Frontal cortex (tissue), 4 donors: ENCODE measurements around the gene PML. TPM values are rescaled to one million over a fixed set of nuclear protein-coding genes. Genes with fewer than 3 reads are reported as not detected.
A peak's percentile ranks its signal among the peaks of the same experiment; 100 is the strongest.
"Not testable (repeated sequence)": the region's sequence is repeated elsewhere in the genome, so short reads cannot be mapped to it uniquely, and the experiment has no call there.

Source experiments
- DNase-seq, 2 donors: peaks; one replicate each; pipeline ENCODE4 v3.0.0; 2012; ENCODE audit warnings: low spot score in 2 of 2
- FAIRE-seq: peaks from 2 replicates; lab custom pipeline; 2012; peaks lifted over from hg19 to GRCh38; lab: Jason Lieb, UNC
- total RNA-seq: library from RNA; depleted of rRNA; stranded (reverse); fragments of >200 nt; gene quantifications from one replicate; pipeline ENCODE4 v1.2.3, GENCODE V29; 2014
- donor health status: control.
- donor health status: control.
- donor health status: control.

Gene PML
- total RNA-seq, 1 donor from 2014 or later, result 3.7 TPM

- no peak for DNase-seq
- FAIRE-seq, result no peak
Observed at GRCh38 chr15:74050127-74050526, 55.6 kb downstream of the PML start.

DNA sequence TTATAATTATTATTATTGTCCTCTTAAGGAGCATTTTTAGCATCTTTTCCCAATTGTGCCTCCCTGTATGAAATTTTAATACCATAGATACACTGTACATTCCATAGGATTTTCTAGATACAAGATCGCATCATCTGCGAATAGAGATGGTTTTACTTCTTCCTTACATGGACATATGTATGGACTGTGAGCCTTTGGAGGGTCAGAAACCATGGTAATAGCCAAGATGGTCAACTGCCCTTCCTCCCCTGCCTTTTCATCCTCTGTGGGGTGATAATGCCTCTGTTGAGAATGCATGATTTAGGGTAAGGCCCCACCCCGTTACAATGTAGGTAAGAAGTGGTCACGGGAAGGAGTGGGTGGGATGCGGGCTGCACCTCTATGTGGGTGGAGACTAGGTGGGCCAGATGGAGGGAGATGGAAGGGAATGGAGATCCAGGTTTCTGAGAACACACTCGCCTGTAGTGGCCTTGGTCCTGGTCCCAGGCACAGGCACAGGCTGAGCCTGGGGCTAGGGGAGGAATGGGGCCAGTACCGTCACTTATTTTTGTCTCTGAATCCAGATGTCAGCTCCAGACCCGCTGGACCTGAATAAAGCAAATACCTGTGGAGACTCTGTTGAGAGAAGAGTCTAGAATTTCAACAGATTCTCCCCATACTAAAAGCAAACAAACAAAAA is 56.2 kb downstream of the PML start:
- DNase-seq (no peak), FAIRE-seq (no peak)

- not testable (repeated sequence) for DNase-seq, FAIRE-seq
Observed at GRCh38 chr15:74052271-74053260, 58.0 kb downstream of the PML start.

- no peak for FAIRE-seq
Observed at GRCh38 chr15:74053517-74053916, 59.0 kb downstream of the PML start.

DNA sequence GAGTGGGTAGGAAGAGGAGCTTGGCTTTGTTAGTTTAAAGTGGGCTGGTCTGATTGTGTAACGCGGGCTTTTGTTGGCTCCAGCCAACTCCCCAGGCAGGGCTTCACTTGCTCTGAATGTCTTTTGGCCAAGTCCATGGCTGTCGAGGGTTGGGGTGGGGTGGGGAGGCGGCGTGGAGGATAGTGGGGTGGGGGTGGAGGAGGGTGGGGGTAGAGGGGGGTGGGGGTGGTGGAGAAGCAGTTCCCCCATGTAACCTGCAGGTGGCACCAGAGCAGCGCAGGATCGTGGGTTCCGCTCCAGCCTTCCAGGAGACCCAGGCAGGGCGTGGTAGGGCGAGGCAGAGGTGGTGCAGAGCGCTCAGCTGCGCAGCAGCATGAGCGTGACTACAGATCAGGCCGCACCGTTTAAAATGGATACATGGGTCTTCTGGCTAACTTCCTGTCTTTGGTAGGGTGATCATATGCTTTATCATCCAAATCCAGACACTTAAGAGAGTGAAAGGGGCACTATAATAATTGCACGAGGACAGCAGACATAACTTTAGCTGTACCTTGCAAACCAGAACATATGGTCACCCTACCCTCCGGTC is 59.5 kb downstream of the PML start:
- peak; percentile 51 to 70 for DNase-seq
- no peak for FAIRE-seq

More at GRCh38 chr15:74053517-74053916, 59.0 kb downstream of the PML start:
- DNase-seq, result no peak

- FAIRE-seq (no peak), DNase-seq (no peak)
Observed at GRCh38 chr15:74055804-74056203, 61.3 kb downstream of the PML start.

DNA sequence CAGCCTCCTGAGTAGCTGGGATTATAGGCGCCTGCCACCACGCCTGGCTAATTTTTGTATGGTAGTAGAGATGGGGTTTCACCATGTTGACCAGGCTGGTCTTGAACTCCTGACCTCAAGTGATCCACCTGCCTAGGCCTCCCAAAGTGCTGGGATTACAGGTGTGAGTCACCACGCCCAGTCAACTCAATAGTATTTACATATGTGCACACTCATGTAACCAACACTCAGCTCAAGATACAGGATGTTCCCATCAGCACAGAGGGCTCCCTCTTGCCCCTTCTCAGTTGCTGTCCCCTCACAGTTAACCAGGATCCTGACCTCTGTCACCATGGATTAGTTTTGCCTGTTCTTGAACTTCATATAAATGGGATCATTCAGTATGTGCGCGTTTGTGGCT is 61.8 kb downstream of the PML start:
- DNase-seq, FAIRE-seq: not testable (repeated sequence)

- not testable (repeated sequence) for DNase-seq, FAIRE-seq
Observed at GRCh38 chr15:74059050-74059833, 64.7 kb downstream of the PML start.

GRCh38 chr15:74060251-74060650 is 65.7 kb downstream of the PML start:
- no peak for FAIRE-seq

GRCh38 chr15:74062236-74062635 is 67.7 kb downstream of the PML start:
- FAIRE-seq (no peak), DNase-seq (no peak)

More at GRCh38 chr15:74060251-74060650, 65.7 kb downstream of the PML start:
- no peak for DNase-seq

- FAIRE-seq, result no peak
Observed at GRCh38 chr15:74062671-74063070, 68.2 kb downstream of the PML start.

DNA sequence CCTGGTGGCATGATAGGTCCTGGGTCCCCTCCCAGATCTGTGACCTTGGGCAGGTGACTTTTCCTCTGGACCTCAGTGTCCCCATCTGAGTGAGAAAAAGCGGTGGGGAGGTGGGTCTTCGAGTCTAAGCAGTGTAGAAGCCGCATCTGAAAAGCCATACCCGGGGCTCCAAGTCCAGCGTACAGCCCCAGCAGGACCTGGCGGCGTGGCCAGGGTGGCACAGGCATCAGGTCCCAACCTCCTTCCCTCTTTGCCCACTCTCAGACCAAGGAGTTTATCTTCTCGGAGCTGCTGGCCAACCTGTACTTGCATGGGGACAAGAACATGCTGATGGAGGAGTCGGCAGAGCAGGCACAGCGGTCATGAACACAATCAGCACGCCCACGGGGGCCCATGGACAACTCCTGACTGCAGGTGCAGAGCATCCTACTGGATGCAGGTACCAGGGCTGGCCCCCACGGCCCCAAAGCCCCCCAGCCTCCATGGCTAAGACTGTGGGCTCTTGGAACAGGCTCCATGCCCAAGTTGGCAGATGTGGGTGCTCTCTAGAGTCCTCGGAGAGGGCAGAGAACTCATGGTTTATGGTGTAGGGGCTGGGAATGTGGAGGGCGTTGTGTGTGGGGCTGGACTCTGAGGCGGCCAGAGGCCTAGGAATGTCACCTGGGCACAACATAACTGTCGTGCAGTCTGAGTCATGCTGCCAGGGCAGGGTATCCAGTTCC is 69.1 kb downstream of the PML start:
- not testable (repeated sequence) for FAIRE-seq, DNase-seq

More at GRCh38 chr15:74062671-74063070, 68.2 kb downstream of the PML start:
- DNase-seq, result no peak

- not testable (repeated sequence) for DNase-seq, FAIRE-seq
Observed at GRCh38 chr15:74064183-74064582, 69.7 kb downstream of the PML start.

- not testable (repeated sequence) for DNase-seq, FAIRE-seq
Observed at GRCh38 chr15:74064822-74065221, 70.3 kb downstream of the PML start.

DNA sequence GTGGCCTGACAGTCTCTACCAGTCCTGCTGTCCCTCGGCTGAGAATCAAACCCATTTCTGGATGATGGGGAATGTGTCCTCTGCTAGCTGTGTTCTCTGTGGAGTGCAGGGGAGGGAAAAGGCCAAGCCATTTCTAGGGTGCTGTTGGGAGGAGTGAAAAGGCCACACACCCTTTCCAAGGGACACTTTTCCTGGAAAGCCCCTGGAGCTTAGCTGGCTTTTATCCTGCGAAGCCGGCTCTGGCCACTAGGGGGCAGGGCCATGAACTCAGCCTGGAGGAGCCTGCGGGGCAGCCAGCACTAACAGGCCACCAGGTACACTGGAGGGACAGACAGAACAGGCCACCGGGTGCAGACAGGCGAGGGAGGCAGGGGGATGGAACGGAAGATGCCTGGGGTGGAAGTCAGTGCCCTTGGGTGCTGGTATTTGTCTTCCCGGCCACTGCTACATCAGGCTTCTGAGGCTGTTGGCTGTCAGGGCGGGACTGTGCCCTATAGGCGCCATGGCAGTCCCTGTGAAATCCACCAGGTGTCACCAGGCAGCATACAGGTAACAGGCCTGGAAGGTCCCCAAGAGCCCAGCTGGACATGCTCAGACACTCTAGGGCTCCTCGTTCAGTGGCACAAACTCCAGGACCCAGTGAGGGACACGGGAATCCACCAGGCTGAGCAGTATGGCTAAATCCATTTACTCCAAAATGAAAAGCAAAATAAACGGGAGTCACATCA is 71.3 kb downstream of the PML start:
- not testable (repeated sequence) for FAIRE-seq, DNase-seq

DNA sequence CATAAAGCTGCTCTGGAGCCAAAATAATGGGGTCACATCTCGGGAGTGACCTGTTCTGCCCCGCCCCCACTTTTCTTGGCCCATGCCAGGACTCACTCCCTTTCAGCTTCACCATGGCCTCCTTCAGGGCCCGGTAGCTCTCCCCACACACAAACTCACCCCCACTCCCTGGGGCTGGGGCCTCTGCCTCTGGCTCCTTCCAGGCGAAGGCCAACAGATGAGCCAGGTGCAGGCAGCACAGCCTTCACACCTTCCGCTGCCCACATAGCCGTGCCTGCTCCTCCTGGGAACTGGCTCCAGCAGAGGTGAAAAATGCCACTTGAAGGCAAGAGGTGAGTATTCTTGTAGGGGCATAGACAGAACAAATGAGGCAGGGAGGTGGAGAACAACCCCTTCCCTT is 77.1 kb downstream of the PML start:
- DNase-seq, FAIRE-seq: not testable (repeated sequence)

GRCh38 chr15:74072132-74072531 is 77.6 kb downstream of the PML start:
- not testable (repeated sequence) for FAIRE-seq, DNase-seq
